Peyer's patch (tissue), 4 donors: ENCODE results near the gene UBE2H. TPM values are rescaled to one million over a fixed set of nuclear protein-coding genes. Genes with fewer than 3 reads are reported as not detected.

Experiments used
- DNase-seq, 3 donors: peaks; one replicate each; pipeline ENCODE4 v3.0.0-alpha.2; 2017 to 2019
- H3K27ac ChIP-seq, 4 donors: fragments of 200-600 bp; sonication (generic); one replicate each; pipeline ENCODE4 v1.5.1; 2016 to 2019
- H3K27me3 ChIP-seq, 2 donors: fragments of 200-600 bp; sonication (generic); one replicate each; pipeline ENCODE4 v1.5.1; 2019
- H3K36me3 ChIP-seq, 3 donors: fragments of 200-600 bp; sonication (generic); one replicate each; pipeline ENCODE4 v1.5.1; 2016 to 2019
- H3K4me1 ChIP-seq, 4 donors: fragments of 200-600 bp; sonication (generic); one replicate each; pipeline ENCODE4 v1.5.1; 2016 to 2019
- H3K4me3 ChIP-seq, 4 donors: fragments of 200-600 bp; sonication (generic); 1 replicate in 3 of 4; 2 replicates in 1 of 4; pipeline ENCODE4 v1.5.1; 2016 to 2019; ENCODE audit warnings: mild to moderate bottlenecking in 1 of 4
- H3K9me3 ChIP-seq, 4 donors: fragments of 200-600 bp; sonication (generic); one replicate each; pipeline ENCODE4 v1.5.1; 2016 to 2019; ENCODE audit warnings: mild to moderate bottlenecking in 1 of 4
- CTCF ChIP-seq, 6 experiments: fragments of 450-650 bp in 4 of 6; fragments of 200-600 bp in 2 of 6; sonication (generic) in 1 of 6; IDR thresholded peaks; one replicate each; pipeline ENCODE4 v1.5.1; 2017 to 2019; ENCODE audit warnings: antibody characterized with exemption in 6 of 6, mild to moderate bottlenecking in 3 of 6, moderate library complexity in 1 of 6
- POLR2A ChIP-seq, 2 donors: fragments of 450-650 bp; IDR thresholded peaks; one replicate each; pipeline ENCODE4 v1.5.1; 2017; ENCODE audit warnings: antibody characterized with exemption in 2 of 2, mild to moderate bottlenecking in 2 of 2, moderate library complexity in 2 of 2
- total RNA-seq, 4 donors: library from RNA; depleted of rRNA; stranded (reverse); fragments of >200 nt; gene quantifications; one replicate each; pipeline ENCODE4 v1.1.0, GENCODE V29; 2016

Gene UBE2H
- total RNA-seq, 4 donors from 2014 or later: 33.5 to 59.4 (median 51.4) TPM

- H3K4me1 ChIP-seq: no peaks in the 10 kb centered on the region
- H3K27ac ChIP-seq: peak overlapping the region in 1 of 4 donors; percentile 41
- TF ChIP-seq POLR2A (IDR thresholded peaks at IDR 0.05) (no peak), CTCF (IDR thresholded peaks at IDR 0.05) (no peak)
These were observed 75.5 kb downstream of the UBE2H start for GRCh38 chr7:129877146-129877792.

GRCh38 chr7:129875745-129876411 is 76.9 kb downstream of the UBE2H start:
- peak overlapping the region in 1 of 4 donors; percentile 11 for H3K27ac ChIP-seq
- no peak for DNase-seq
- H3K36me3 ChIP-seq: peaks cover 0 to 39% (median 0%) of the 10 kb centered on the region in 3 donors
- H3K27me3 ChIP-seq: no peaks in the 10 kb centered on the region
- H3K4me3 ChIP-seq: no peak overlapping the region
- no peaks in the 10 kb centered on the region for H3K9me3 ChIP-seq
- TF ChIP-seq POLR2A (IDR thresholded peaks at IDR 0.05): no peak
- TF ChIP-seq CTCF (IDR thresholded peaks at IDR 0.05): no peak
- no peaks in the 10 kb centered on the region for H3K4me1 ChIP-seq

More at GRCh38 chr7:129877146-129877792, 75.5 kb downstream of the UBE2H start:
- Histone ChIP-seq H3K27me3 (no peaks in the 10 kb centered on the region), H3K9me3 (no peaks in the 10 kb centered on the region), H3K36me3 (peaks cover 0 to 32% (median 0%) of the 10 kb centered on the region in 3 donors), H3K4me3 (no peak overlapping the region)
- no peak for DNase-seq

- no peak for TF ChIP-seq POLR2A (IDR thresholded peaks at IDR 0.05)
- TF ChIP-seq CTCF (IDR thresholded peaks at IDR 0.05): no peak
- no peak for DNase-seq
- Histone ChIP-seq H3K27me3 (no peaks in the 10 kb centered on the region), H3K4me1 (no peaks in the 10 kb centered on the region), H3K4me3 (no peak overlapping the region), H3K36me3 (peaks cover 0 to 39% (median 0%) of the 10 kb centered on the region in 3 donors), H3K27ac (no peak overlapping the region), H3K9me3 (no peaks in the 10 kb centered on the region)
These were observed 77.6 kb downstream of the UBE2H start for GRCh38 chr7:129875160-129875559.

GRCh38 chr7:129874722-129875121 is 78.0 kb downstream of the UBE2H start:
- no peaks in the 10 kb centered on the region for H3K4me1 ChIP-seq
- H3K4me3 ChIP-seq: no peak overlapping the region
- no peaks in the 10 kb centered on the region for H3K27me3 ChIP-seq
- TF ChIP-seq POLR2A (IDR thresholded peaks at IDR 0.05) (no peak), CTCF (IDR thresholded peaks at IDR 0.05) (no peak)
- H3K27ac ChIP-seq: no peak overlapping the region
- no peak for DNase-seq
- peaks cover 0 to 39% (median 0%) of the 10 kb centered on the region in 3 donors for H3K36me3 ChIP-seq
- no peaks in the 10 kb centered on the region for H3K9me3 ChIP-seq

GRCh38 chr7:129872054-129872453 is 80.7 kb downstream of the UBE2H start:
- Histone ChIP-seq H3K4me3 (no peak overlapping the region), H3K27ac (no peak overlapping the region), H3K9me3 (no peaks in the 10 kb centered on the region)

More at GRCh38 chr7:129872054-129872453, 80.7 kb downstream of the UBE2H start:
- Histone ChIP-seq H3K27me3 (no peaks in the 10 kb centered on the region), H3K36me3 (peaks cover 0 to 20% (median 0%) of the 10 kb centered on the region in 3 donors), H3K4me1 (no peaks in the 10 kb centered on the region)
- TF ChIP-seq POLR2A (IDR thresholded peaks at IDR 0.05) (no peak), CTCF (IDR thresholded peaks at IDR 0.05) (no peak)
- no peak for DNase-seq
